NT2/D1 (cell line): ENCODE results near the gene NEIL3.

ENCODE experiments used
- DNase-seq: peaks from one replicate; pipeline ENCODE4 v3.0.0-alpha.2; 2011; ENCODE audit warnings: low read depth, low spot score
- H3K27me3 ChIP-seq: 2 replicates; pipeline ENCODE4 v1.6.0; 2011; ENCODE audit warnings: mild to moderate bottlenecking; ENCODE audit not compliant: insufficient read length, insufficient read depth
- H3K36me3 ChIP-seq: 2 replicates; pipeline ENCODE4 v1.6.1; 2011; ENCODE audit warnings: mild to moderate bottlenecking, low read length, mixed read lengths; ENCODE audit not compliant: insufficient read depth, insufficient read length
- H3K4me1 ChIP-seq: 2 replicates; pipeline ENCODE4 v1.5.1; 2011; ENCODE audit not compliant: insufficient read depth, insufficient read length
- H3K4me3 ChIP-seq: 2 replicates; pipeline ENCODE4 v1.5.1; 2011; ENCODE audit warnings: low read depth; ENCODE audit not compliant: insufficient read length
- H3K9ac ChIP-seq: 2 replicates; pipeline ENCODE4 v1.6.0; 2011; ENCODE audit warnings: low read depth; ENCODE audit not compliant: insufficient read length
- H3K9me3 ChIP-seq: 2 replicates; pipeline ENCODE4 v1.5.1; 2011; ENCODE audit warnings: mild to moderate bottlenecking, low read length; ENCODE audit not compliant: insufficient read depth
- SUZ12 ChIP-seq: IDR thresholded peaks from 2 replicates; pipeline ENCODE4 v1.6.1; 2011; ENCODE audit not compliant: insufficient read length, insufficient read depth; ENCODE audit errors: extremely low read depth
- YY1 ChIP-seq: IDR thresholded peaks from 2 replicates; pipeline ENCODE4 v1.6.1; 2011; ENCODE audit not compliant: insufficient read length, insufficient read depth
- ZNF274 ChIP-seq: IDR thresholded peaks from 2 replicates; pipeline ENCODE4 v1.6.1; 2011; ENCODE audit warnings: mild to moderate bottlenecking, low read depth, low read length

Gene NEIL3

GRCh38 chr4:177403746-177404145 is 94.1 kb downstream of the NEIL3 start:
- DNase-seq, result no peak
- Histone ChIP-seq H3K4me1 (no peaks in the 10 kb centered on the region), H3K4me3 (no peak overlapping the region), H3K27me3 (no peaks in the 10 kb centered on the region), H3K36me3 (no peaks in the 10 kb centered on the region), H3K9ac (no peak overlapping the region), H3K9me3 (no peaks in the 10 kb centered on the region)
- TF ChIP-seq YY1 (no peak), ZNF274 (no peak), SUZ12 (no peak)

- TF ChIP-seq ZNF274, result no peak
- TF ChIP-seq SUZ12, result no peak
- Histone ChIP-seq H3K4me3 (no peak overlapping the region), H3K27me3 (no peaks in the 10 kb centered on the region), H3K36me3 (no peaks in the 10 kb centered on the region), H3K9ac (no peak overlapping the region), H3K9me3 (no peaks in the 10 kb centered on the region), H3K4me1 (no peaks in the 10 kb centered on the region)
- DNase-seq, result no peak
Measured at GRCh38 chr4:177404342-177404741, 94.7 kb downstream of the NEIL3 start.

- H3K27me3 ChIP-seq, result no peaks in the 10 kb centered on the region
- TF ChIP-seq ZNF274 (no peak), YY1 (no peak), SUZ12 (no peak)
- DNase-seq, result no peak
- H3K9me3 ChIP-seq, result no peaks in the 10 kb centered on the region
- no peaks in the 10 kb centered on the region for H3K4me1 ChIP-seq
- H3K36me3 ChIP-seq, result no peaks in the 10 kb centered on the region
- H3K9ac ChIP-seq, result no peak overlapping the region
- H3K4me3 ChIP-seq, result no peak overlapping the region
Measured at GRCh38 chr4:177404986-177405385, 95.3 kb downstream of the NEIL3 start.

- H3K4me3 ChIP-seq, result no peak overlapping the region
- no peaks in the 10 kb centered on the region for H3K36me3 ChIP-seq
- no peaks in the 10 kb centered on the region for H3K4me1 ChIP-seq
- H3K9ac ChIP-seq, result no peak overlapping the region
- DNase-seq, result no peak
- TF ChIP-seq SUZ12 (no peak), YY1 (no peak), ZNF274 (no peak)
- no peaks in the 10 kb centered on the region for H3K9me3 ChIP-seq
- no peaks in the 10 kb centered on the region for H3K27me3 ChIP-seq
Measured at GRCh38 chr4:177405508-177405907, 95.8 kb downstream of the NEIL3 start.

- Histone ChIP-seq H3K9ac (no peak overlapping the region), H3K36me3 (no peaks in the 10 kb centered on the region), H3K9me3 (no peaks in the 10 kb centered on the region), H3K27me3 (no peaks in the 10 kb centered on the region), H3K4me1 (no peaks in the 10 kb centered on the region), H3K4me3 (no peak overlapping the region)
- DNase-seq, result no peak
- TF ChIP-seq ZNF274 (no peak), YY1 (no peak), SUZ12 (no peak)
Measured at GRCh38 chr4:177408023-177408422, 98.3 kb downstream of the NEIL3 start.

GRCh38 chr4:177410566-177410965 is 100.9 kb downstream of the NEIL3 start:
- no peaks in the 10 kb centered on the region for H3K36me3 ChIP-seq
- H3K4me3 ChIP-seq, result no peak overlapping the region
- TF ChIP-seq SUZ12, result no peak
- TF ChIP-seq ZNF274, result no peak
- TF ChIP-seq YY1, result no peak
- no peaks in the 10 kb centered on the region for H3K27me3 ChIP-seq
- H3K9ac ChIP-seq, result no peak overlapping the region
- no peaks in the 10 kb centered on the region for H3K9me3 ChIP-seq
- no peak for DNase-seq
- H3K4me1 ChIP-seq, result no peaks in the 10 kb centered on the region

GRCh38 chr4:177411996-177412395 is 102.3 kb downstream of the NEIL3 start:
- TF ChIP-seq ZNF274, result no peak
- no peak for TF ChIP-seq SUZ12
- no peak for TF ChIP-seq YY1
- H3K4me3 ChIP-seq, result no peak overlapping the region
- no peaks in the 10 kb centered on the region for H3K4me1 ChIP-seq
- no peaks in the 10 kb centered on the region for H3K36me3 ChIP-seq
- H3K9me3 ChIP-seq, result no peaks in the 10 kb centered on the region
- H3K9ac ChIP-seq, result no peak overlapping the region
- no peaks in the 10 kb centered on the region for H3K27me3 ChIP-seq
- no peak for DNase-seq
